ENCODE data around the gene CDK16. TPM values are rescaled to one million over a fixed set of nuclear protein-coding genes. Genes with fewer than 3 reads are reported as not detected.
A peak's percentile ranks its signal among the peaks of the same experiment; 100 is the strongest.

The CDK16 gene
- total and polyA plus RNA-seq, 2 of the 13 experiments (the other 11 are each of a cell fraction or from before 2014, with no cell fraction given): 64.5 to 225 TPM

DNA sequence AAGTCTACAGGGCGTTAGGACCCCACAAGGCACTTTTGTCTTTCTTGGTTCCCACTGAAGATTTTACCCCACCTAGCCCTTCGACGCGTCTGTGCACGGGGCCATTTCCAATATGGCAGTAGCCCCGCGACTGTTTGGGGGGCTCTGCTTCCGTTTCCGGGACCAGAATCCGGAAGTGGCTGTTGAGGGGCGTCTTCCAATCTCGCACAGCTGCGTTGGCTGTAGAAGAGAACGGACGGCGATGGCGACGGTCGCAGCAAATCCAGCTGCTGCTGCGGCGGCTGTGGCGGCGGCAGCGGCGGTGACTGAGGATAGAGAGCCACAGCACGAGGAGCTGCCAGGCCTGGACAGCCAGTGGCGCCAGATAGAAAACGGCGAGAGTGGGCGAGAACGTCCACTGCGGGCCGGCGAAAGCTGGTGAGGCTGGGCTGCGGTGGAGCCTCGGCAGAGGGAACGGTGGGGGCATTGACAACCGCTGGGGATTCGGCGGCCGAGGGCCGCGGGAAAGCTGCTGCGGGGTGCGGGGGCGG lies 14.4 kb downstream of the CDK16 start, which contains the start of gene USP11 (continued):
- peak; percentile 10; the same call in 1 of the 2 replicates for TF ChIP-seq ZBTB33 (CRISPR knock-in tag; IDR thresholded peaks at IDR 0.05)
- TF ChIP-seq, protein P1, sequence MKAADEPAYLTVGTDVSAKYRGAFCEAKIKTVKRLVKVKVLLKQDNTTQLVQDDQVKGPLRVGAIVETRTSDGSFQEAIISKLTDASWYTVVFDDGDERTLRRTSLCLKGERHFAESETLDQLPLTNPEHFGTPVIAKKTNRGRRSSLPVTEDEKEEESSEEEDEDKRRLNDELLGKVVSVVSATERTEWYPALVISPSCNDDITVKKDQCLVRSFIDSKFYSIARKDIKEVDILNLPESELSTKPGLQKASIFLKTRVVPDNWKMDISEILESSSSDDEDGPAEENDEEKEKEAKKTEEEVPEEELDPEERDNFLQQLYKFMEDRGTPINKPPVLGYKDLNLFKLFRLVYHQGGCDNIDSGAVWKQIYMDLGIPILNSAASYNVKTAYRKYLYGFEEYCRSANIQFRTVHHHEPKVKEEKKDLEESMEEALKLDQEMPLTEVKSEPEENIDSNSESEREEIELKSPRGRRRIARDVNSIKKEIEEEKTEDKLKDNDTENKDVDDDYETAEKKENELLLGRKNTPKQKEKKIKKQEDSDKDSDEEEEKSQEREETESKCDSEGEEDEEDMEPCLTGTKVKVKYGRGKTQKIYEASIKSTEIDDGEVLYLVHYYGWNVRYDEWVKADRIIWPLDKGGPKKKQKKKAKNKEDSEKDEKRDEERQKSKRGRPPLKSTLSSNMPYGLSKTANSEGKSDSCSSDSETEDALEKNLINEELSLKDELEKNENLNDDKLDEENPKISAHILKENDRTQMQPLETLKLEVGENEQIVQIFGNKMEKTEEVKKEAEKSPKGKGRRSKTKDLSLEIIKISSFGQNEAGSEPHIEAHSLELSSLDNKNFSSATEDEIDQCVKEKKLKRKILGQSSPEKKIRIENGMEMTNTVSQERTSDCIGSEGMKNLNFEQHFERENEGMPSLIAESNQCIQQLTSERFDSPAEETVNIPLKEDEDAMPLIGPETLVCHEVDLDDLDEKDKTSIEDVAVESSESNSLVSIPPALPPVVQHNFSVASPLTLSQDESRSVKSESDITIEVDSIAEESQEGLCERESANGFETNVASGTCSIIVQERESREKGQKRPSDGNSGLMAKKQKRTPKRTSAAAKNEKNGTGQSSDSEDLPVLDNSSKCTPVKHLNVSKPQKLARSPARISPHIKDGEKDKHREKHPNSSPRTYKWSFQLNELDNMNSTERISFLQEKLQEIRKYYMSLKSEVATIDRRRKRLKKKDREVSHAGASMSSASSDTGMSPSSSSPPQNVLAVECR (CRISPR knock-in tag; IDR thresholded peaks at IDR 0.05; ENCODE audit: borderline replicate concordance): peak; percentile 76
- TF ChIP-seq, protein P2, sequence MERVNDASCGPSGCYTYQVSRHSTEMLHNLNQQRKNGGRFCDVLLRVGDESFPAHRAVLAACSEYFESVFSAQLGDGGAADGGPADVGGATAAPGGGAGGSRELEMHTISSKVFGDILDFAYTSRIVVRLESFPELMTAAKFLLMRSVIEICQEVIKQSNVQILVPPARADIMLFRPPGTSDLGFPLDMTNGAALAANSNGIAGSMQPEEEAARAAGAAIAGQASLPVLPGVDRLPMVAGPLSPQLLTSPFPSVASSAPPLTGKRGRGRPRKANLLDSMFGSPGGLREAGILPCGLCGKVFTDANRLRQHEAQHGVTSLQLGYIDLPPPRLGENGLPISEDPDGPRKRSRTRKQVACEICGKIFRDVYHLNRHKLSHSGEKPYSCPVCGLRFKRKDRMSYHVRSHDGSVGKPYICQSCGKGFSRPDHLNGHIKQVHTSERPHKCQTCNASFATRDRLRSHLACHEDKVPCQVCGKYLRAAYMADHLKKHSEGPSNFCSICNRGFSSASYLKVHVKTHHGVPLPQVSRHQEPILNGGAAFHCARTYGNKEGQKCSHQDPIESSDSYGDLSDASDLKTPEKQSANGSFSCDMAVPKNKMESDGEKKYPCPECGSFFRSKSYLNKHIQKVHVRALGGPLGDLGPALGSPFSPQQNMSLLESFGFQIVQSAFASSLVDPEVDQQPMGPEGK (CRISPR knock-in tag; IDR thresholded peaks at IDR 0.05): 0 out of 2 replicates have a peak, but pooled peaks have one; percentile 29
- TF ChIP-seq ZNF280B (CRISPR knock-in tag; IDR thresholded peaks at IDR 0.05; ENCODE audit: borderline replicate concordance): 0 out of 2 replicates have a peak, but pooled peaks have one; percentile 32
- no peak for TF ChIP-seq RFXANK (CRISPR knock-in tag; IDR thresholded peaks at IDR 0.05)
- TF ChIP-seq ZBTB7B (CRISPR knock-in tag; IDR thresholded peaks at IDR 0.05): peak; percentile 95
- peak; percentile 77 for TF ChIP-seq POLR2AphosphoS5 (IDR thresholded peaks at IDR 0.05; ENCODE audit: low read depth, low read length)
- TF ChIP-seq PHF21A (CRISPR knock-in tag; IDR thresholded peaks at IDR 0.05): peak; percentile 50; the same call in 1 of the 2 replicates
- TF ChIP-seq HNF1B (CRISPR knock-in tag; IDR thresholded peaks at IDR 0.05): peak; percentile 53; the same call in 1 of the 2 replicates
- peak; percentile 24; the same call in 1 of the 2 replicates for TF ChIP-seq SP2 (CRISPR knock-in tag; IDR thresholded peaks at IDR 0.05)
- peak; percentile 37; the same call in 1 of the 3 replicates for TF ChIP-seq MXI1 (IDR thresholded peaks at IDR 0.05; ENCODE audit: borderline replicate concordance, low read depth, low read length)
- no peak for TF ChIP-seq XRCC5 (optimal IDR thresholded peaks at IDR 0.05; ENCODE audit: low read length)
- peak; percentile 90 for TF ChIP-seq YY1 (IDR thresholded peaks at IDR 0.05; ENCODE audit: insufficient read depth, insufficient replicate concordance, low read depth, low read length)
- TF ChIP-seq ZNF557 (CRISPR knock-in tag; IDR thresholded peaks at IDR 0.05): no peak
- TF ChIP-seq MXD1 (CRISPR knock-in tag; IDR thresholded peaks at IDR 0.05): 0 out of 2 replicates have a peak, but pooled peaks have one; percentile 31
- TF ChIP-seq RARA (CRISPR knock-in tag; IDR thresholded peaks at IDR 0.05): 0 out of 2 replicates have a peak, but pooled peaks have one; percentile 8
- TF ChIP-seq ZBTB7A (CRISPR knock-in tag; IDR thresholded peaks at IDR 0.05): peak; percentile 74; the same call in 1 of the 2 replicates

Measured in HepG2 (cell line).